Dedifferentiated amniotic fluid mesenchymal stem cell (primary cell): ENCODE results near the gene S100A9.
"Not testable (repeated sequence)": the region's sequence is repeated elsewhere in the genome, so short reads cannot be mapped to it uniquely, and the experiment has no call there.

Source experiments
- DNase-seq: peaks from one replicate; pipeline ENCODE4 v3.0.0-alpha.2; 2016; ENCODE audit errors: extremely low spot score

The S100A9 gene

GRCh38 chr1:153345187-153346076, 12.2 kb upstream of the S100A9 start:
- no peak for DNase-seq

DNA sequence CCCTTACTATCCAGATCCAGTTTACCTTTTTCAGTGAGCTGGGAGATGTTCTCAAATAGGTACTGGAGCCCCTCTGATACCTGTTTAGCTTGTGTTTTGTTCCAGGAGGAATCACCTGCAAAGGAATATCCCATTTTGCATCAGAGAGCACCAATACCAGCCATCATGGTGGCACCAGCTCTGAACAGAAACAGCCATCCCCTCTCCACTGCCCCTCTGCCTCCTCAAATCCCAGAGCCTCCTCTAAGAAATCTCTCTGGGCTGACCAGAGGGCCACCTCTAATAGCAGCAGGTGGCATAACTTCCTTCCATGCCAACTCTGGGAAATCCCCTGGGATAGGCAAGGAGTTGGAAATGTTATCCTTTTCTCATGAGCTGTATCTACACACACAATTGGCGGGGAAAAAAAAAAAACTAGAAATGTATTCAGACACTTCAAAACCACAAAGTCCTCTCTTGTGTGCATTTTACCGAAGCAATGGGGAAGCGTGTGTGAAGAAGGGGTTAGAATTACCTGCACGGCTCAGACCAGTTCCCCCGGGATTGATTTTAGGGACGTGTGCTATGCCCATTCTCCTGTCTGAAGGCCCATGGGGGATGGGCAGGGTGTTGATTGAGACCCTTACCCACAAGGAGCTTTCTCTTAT, 11.5 kb upstream of the S100A9 start:
- DNase-seq, result no peak

DNA sequence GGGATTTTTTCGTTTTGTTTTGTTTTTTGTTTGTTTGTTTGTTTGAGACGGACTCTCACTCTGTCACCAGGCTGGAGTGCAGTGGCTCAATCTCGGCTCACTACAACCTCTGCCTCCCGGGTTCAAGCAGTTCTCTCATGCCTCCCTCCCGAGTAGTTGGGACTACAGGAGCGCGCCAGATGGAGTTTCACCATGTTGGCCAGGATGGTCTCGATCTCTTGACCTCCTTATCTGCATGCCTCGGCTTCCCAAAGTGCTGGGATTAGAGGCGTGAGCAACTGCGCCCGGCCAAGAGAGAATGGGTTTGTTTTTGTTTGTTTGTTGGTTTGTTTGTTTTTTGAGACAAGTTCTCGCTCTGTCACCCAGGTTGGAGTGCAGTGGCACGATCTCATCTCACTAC, 10.6 kb upstream of the S100A9 start:
- DNase-seq, result not testable (repeated sequence)

DNA sequence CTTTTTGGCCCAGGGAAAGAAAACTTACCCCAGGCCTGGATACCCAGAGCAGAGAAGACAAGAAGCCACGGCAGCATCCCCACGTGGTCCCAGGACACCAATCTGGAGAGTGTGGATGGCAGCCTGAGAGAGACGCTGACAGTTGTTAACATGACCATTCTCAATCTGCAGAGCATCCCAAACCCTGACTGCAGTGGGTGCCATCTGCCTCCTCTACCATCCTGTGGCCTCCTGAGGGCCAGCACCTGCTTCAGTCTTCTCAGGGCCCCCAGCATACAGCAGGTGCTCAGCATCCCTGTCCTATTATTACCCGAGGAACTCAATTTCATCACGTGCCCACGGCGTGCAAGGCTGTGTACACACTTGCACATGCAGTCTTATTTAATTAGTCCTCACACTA, 9.8 kb upstream of the S100A9 start:
- no peak for DNase-seq

GRCh38 chr1:153348511-153349362, 8.9 kb upstream of the S100A9 start, which contains the start of gene PGLYRP4:
PGLYRP4 (minus strand) TSS chr1:153348841; CDS start chr1:153347932, 909 bp downstream.
- DNase-seq, result no peak

- no peak for DNase-seq
Observed at GRCh38 chr1:153349363-153350320, 8.0 kb upstream of the S100A9 start.

GRCh38 chr1:153350321-153350957, 7.2 kb upstream of the S100A9 start:
- no peak for DNase-seq

DNA sequence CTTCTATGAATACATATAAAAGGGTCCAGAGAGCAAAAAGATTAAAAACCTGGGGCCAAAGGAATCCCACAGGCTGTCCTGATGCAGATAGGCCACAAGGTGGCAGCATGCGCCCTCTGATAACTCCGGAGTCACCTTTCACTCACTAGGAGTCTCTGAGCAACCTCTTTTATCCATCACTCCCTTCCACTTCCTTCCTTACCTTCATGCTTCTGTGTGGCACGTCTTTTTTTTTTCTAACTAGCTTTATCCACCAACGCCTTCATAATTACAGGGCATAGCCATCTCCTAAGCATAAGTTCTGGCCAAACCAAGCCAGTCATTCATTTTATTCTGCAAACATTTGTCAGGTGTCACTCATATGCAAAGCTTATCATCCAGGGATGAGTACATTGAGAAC, 5.1 kb upstream of the S100A9 start:
- DNase-seq, result peak; percentile 63

- DNase-seq, result no peak
Observed at GRCh38 chr1:153353226-153353947, 4.3 kb upstream of the S100A9 start.

DNA sequence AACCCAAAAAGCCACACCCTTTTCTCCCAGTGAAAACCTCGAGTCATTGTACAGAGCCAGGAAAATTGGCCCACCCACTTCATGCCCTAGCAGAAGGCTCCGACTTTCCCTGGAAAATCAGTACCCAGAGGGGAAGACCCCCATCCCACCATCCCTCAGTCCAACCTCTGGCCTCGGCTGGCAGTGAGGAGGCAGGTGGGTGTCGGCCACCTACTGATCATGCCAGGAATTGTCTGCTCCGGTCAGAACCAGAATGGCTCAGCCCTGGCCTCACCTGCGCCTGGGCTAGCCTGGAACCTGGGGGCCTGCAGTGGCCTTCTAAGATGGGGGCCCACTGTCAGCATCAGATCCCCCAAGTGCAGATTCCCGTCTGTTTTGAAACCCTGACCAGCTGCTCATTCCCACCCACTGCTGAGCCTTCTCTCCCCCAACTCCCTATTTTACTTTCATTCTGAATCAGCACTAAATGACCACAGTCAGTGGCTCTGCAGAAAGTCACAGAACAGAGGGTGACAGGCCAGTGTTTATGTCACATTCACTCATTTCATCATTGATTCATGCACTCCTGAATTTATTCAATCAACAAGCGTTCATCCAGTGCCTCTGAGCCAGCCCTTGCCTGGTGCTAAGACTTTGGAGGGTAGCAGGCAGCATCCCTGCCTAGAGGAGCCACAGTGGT, 3.0 kb upstream of the S100A9 start:
- no peak for DNase-seq

- DNase-seq, result no peak
Observed at GRCh38 chr1:153355445-153356071, 2.1 kb upstream of the S100A9 start.

DNA sequence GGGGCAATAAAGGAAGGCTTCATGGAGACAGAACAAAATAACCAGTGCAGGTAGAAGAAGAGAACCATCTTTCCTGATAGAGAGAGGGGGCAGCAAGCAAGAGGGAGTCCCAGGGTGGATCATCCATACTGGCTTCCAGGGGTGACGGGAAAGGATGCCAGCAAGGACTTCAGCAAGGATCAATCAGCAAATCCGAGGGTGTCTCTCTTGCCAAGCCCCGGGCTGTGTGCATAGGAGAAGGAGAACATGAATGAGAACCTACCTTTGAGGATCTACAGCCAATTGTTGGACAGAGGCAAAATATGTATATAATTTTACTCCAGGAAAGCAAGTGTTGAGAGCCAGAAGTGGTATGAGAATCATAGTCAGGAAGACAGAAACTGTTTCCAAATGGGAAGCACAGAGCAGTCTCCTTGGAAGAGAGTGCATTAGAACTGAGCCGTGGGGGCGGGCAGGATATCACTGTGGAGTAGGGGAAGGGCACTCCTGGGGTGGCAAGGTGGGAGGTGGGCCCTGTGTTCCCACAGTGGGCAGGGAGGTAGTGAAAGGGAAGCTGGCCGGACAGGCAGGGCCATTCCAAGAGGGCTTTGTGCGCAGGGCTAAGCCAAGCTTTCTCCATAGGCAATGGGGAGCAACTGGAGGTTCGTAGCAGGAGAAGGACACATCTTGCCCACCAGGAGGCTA, 1.1 kb upstream of the S100A9 start:
- DNase-seq, result no peak

DNA sequence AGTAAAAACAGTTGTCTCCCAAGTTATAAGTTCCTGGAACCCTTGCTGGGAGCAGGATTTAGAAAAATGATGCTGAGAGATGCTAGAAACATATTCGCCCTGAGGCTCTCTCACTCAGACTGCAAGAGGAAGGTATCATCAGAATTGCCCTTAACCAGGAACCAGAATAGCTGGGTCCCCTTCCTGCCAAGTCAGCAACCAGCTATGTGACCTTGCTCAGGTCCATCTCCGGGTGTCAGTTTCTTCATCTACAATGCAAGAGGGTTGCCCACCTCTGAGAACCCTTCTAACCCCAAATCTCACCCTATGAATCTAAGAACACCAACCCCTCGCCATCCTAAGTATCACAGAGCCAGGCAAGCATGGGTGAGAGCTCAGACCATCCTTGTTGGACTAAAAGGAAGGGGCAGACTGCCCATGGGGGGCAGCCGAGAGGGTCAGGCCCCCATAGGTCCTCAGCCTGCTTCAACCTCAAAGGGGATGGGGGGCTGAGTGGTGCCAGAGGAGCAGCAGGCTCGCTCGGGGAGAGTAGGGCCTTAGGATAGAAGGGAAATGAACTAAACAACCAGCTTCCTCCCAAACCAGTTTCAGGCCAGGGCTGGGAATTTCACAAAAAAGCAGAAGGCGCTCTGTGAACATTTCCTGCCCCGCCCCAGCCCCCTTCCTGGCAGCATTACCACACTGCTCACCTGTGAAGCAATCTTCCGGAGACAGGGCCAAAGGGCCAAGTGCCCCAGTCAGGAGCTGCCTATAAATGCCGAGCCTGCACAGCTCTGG, 390 bp upstream of the S100A9 start:
- no peak for DNase-seq

- DNase-seq, result no peak
Observed at GRCh38 chr1:153358691-153358975, 979 bp downstream of the S100A9 start.

DNA sequence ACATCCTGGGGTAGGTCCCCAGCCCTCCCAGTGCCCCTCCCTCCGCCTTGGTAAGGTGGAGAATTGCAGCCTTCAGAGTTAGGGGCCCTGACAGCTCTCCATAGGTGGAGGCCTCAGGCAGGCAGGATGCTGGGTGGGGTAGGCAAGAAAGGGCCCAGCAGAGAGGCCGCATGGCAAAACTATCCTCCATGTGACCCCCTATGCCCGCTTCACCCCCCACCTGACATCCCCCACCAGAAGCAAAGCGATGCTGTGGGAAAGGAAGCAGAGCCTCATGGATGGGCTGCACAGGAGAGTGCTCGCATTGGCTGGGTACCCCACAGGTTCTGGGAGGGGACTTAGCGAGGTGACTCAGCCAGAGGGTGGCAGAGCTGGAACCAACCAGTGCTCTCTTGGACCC, 1.6 kb downstream of the S100A9 start:
- no peak for DNase-seq

- DNase-seq, result no peak
Observed at GRCh38 chr1:153360190-153360589, 2.5 kb downstream of the S100A9 start.

- DNase-seq, result no peak
Observed at GRCh38 chr1:153360592-153361479, 3.2 kb downstream of the S100A9 start.
